OCI-M1 (cell line): Measurements from ENCODE around the gene LAMA4.

Source experiments
- DNase-seq: peaks from one replicate; lab custom pipeline; 2025; lab: John Stamatoyannopoulos, UW

Gene LAMA4

DNA sequence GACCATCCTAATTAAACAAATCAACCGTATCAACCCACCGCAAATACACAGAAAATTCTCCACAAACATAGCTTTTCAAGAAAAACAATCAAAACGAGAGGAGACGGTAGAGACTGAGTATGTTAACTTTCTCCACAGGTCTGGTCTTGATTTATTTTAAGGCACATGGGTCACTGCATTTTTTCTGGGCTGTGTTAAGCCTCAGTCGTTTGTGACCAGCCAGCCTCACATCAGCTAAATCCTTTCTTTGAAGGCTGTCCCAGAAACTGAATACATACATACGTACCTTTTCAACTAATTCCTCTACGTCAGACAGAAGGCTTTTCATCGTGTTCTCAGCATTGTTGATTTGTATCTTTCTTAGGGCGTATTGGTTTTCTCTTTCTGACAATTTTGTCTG, 69.4 kb downstream of the LAMA4 start:
- no peak for DNase-seq

- DNase-seq, result no peak
Measured at GRCh38 chr6:112183271-112183671, 71.1 kb downstream of the LAMA4 start.

- DNase-seq, result no peak
Measured at GRCh38 chr6:112181130-112181529, 73.2 kb downstream of the LAMA4 start.

GRCh38 chr6:112180095-112180820, 74.1 kb downstream of the LAMA4 start:
- peak; percentile 84 for DNase-seq

- DNase-seq, result no peak
Measured at GRCh38 chr6:112179631-112180030, 74.7 kb downstream of the LAMA4 start.

- no peak for DNase-seq
Measured at GRCh38 chr6:112178846-112179245, 75.5 kb downstream of the LAMA4 start.

GRCh38 chr6:112177092-112177491, 77.3 kb downstream of the LAMA4 start:
- no peak for DNase-seq

- peak; percentile 38 for DNase-seq
Measured at GRCh38 chr6:112176175-112176574, 78.2 kb downstream of the LAMA4 start.

DNA sequence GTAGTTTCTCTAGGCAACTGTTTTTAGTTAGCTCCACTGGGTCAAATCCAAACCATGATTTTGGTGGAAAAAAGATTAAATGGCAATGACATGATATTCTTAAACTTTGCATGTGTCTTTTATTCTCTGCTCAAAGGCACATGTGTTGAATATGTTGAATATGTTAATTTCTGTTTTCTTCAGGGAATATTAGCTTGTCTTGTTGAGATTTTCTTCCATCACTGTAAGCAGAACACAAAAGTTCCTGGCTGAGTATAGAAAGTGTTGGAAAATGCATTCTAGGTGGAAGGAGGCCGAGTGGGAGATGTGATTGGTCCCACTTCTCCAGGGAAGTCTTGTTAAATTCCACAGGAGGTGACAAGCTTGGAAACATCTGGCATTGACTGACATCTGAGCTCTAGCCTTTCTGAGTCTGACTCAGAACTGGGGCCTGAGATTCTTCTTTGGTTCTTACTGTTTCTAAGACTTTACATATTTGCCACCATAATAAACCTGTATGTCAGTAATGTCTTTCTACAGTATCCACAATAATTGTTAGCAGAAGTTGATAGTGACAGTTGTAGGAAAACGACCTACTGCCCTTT, 81.1 kb downstream of the LAMA4 start:
- DNase-seq, result no peak

GRCh38 chr6:112172540-112172939, 81.8 kb downstream of the LAMA4 start:
- DNase-seq, result no peak

DNA sequence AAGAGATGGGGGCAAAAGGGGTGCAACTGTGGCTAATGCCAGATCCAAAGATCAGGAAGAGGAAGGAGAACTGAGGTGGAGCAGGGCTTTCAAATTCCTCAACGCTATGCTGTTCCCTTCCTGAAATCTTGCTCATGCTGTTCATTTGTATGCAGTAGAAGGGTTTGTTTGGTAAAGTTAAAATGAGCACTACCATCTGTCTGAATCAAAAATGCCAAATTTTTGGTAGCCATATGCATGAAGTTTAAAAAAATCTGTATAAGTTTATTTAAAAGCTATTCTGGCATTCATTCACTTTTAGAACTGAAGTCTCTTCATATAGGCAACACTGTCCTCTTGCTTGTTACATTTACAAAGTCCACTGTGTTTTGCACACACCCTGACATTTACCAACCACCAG, 84.8 kb downstream of the LAMA4 start:
- no peak for DNase-seq

- peak; percentile 86 for DNase-seq
Measured at GRCh38 chr6:112163295-112164257, 90.8 kb downstream of the LAMA4 start.

DNA sequence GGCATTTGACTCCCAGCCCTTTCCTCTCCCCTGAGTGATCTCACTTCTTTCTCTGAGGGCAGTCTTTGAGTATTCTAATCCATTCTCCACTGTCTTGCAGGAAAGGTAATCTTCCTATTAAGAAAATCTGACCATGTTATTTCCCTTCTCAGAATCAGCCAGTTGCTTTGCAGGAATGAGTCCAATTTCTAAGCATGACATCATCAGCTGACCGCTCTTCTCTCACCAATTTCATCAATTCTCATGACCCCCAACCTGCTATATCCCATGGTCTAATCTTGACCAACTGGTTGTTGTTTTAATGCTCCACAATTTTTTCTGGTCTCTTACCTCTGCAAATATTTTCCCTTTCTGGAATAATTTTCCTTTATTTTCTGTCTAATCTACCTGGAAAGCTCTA, 93.6 kb downstream of the LAMA4 start:
- peak; percentile 12 for DNase-seq

GRCh38 chr6:112156668-112157067, 97.7 kb downstream of the LAMA4 start:
- no peak for DNase-seq

- no peak for DNase-seq
Measured at GRCh38 chr6:112155886-112156285, 98.5 kb downstream of the LAMA4 start.

- no peak for DNase-seq
Measured at GRCh38 chr6:112154711-112155110, 99.7 kb downstream of the LAMA4 start.

GRCh38 chr6:112153926-112154607, 100.3 kb downstream of the LAMA4 start:
- DNase-seq, result peak; percentile 9

- peak; percentile 29 for DNase-seq
Measured at GRCh38 chr6:112150363-112150762, 104.0 kb downstream of the LAMA4 start.

DNA sequence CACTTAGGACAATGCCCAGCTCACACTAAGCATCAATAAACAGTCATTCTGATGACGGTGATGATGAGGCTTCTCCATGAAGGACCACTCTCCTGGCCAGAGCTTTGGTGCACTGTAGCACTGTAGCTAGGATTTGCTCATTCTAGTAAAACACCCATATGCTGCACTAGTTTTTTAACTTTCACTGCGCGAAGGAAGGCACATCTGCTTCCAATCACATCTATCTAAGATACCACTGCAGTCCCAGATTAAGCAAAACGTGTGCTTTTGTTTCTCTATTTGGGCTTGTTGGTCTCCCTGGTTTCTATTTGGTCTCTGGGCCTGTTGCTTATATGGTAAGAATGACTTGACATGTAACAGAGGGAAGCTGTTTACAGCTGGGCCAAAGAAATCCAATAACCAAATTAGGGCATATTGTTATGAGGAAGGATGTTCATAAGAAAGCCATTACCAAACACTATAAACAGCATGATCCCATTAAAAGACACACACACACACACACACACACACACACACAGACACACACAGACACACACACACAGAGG, 104.6 kb downstream of the LAMA4 start:
- DNase-seq, result no peak

DNA sequence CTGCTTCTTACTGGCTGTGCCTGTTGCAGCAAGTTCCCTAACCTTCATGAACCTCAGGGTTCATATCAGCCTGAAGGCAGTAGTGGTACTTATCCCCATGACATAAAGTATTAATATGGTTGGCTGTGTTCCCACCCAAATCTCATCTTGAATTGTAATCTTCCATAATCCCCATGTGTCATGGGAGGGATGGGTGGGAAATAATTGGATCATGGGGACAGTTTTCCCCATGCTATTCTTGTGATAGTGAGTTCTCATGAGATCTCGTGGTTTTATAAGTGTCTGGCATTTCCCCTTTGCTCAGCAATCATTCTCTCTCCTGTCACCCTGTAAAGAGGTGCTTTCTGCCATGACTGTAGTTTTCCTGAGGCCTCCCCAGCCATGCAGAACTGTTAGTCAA, 105.1 kb downstream of the LAMA4 start:
- no peak for DNase-seq

- DNase-seq, result no peak
Measured at GRCh38 chr6:112148103-112148502, 106.3 kb downstream of the LAMA4 start.

- no peak for DNase-seq
Measured at GRCh38 chr6:112145080-112145573, 109.2 kb downstream of the LAMA4 start.
